ENCODE data around the gene RPL23.
"Not testable (repeated sequence)": the region's sequence is repeated elsewhere in the genome, so short reads cannot be mapped to it uniquely, and the experiment has no call there.

The RPL23 gene

GRCh38 chr17:38867179-38867967 is 13.9 kb upstream of the RPL23 start:
- DNase-seq, result peak; percentile 73

- no peak for DNase-seq
Observed at GRCh38 chr17:38864636-38865398, 11.3 kb upstream of the RPL23 start.

GRCh38 chr17:38861399-38861843 is 7.9 kb upstream of the RPL23 start:
- no peak for DNase-seq

- DNase-seq, result no peak
Observed at GRCh38 chr17:38857271-38857670, 3.8 kb upstream of the RPL23 start.

- DNase-seq, result not testable (repeated sequence)
Observed at GRCh38 chr17:38855101-38855714, 1.7 kb upstream of the RPL23 start.

GRCh38 chr17:38852771-38853291 is 690 bp downstream of the RPL23 start:
- peak; percentile 8 for DNase-seq

- no peak for DNase-seq
Observed at GRCh38 chr17:38851434-38851833, 2.1 kb downstream of the RPL23 start.

- DNase-seq, result no peak
Observed at GRCh38 chr17:38850374-38850773, 3.1 kb downstream of the RPL23 start.

GRCh38 chr17:38848939-38849605 is 4.4 kb downstream of the RPL23 start:
- DNase-seq, result no peak

- DNase-seq, result no peak
Observed at GRCh38 chr17:38848557-38848891, 5.0 kb downstream of the RPL23 start.

GRCh38 chr17:38844261-38844757 is 9.2 kb downstream of the RPL23 start:
- no peak for DNase-seq

GRCh38 chr17:38825762-38826247 is 27.7 kb downstream of the RPL23 start:
- DNase-seq, result no peak

- DNase-seq, result peak; percentile 95
Observed at GRCh38 chr17:38824899-38825761, 28.4 kb downstream of the RPL23 start, which contains the start of gene CWC25. Gene CWC25, minus strand, starts transcription at chr17:38825321. Its CDS starts 138 bp downstream, at chr17:38825183.

- no peak for DNase-seq
Observed at GRCh38 chr17:38815576-38816193, 37.8 kb downstream of the RPL23 start.

- no peak for DNase-seq
Observed at GRCh38 chr17:38809828-38810227, 43.7 kb downstream of the RPL23 start.

GRCh38 chr17:38800237-38800760 is 53.2 kb downstream of the RPL23 start:
- no peak for DNase-seq

GRCh38 chr17:38799501-38800236 is 53.9 kb downstream of the RPL23 start, which contains the start of gene PIP4K2B:
Gene PIP4K2B, minus strand, starts transcription at chr17:38799556. Its CDS starts 132 bp downstream, at chr17:38799424.
- peak; percentile 91 for DNase-seq

GRCh38 chr17:38798614-38799500 is 54.7 kb downstream of the RPL23 start:
- DNase-seq, result peak; percentile 37

All from CD4-positive, alpha-beta T cell treated with Interferon gamma for 1 hour (primary cell).